Stimulated activated effector memory CD8-positive, alpha-beta T cell treated with anti-CD3 and anti-CD28 coated beads, Interleukin-12 subunit alpha, Interleukin-12 subunit beta, amount 100 ng/mL, for 72 hours (primary cell): ENCODE data around the gene RAB33B.
A peak's percentile ranks its signal among the peaks of the same experiment; 100 is the strongest.

ENCODE experiments used
- ATAC-seq: fragments of 150-1000 bp; cut with Tn5 transposase; 2 replicates; pipeline ENCODE4 v1.10.0; 2021
- DNase-seq, 2 donors: peaks; one replicate each; pipeline ENCODE4 v3.0.0; 2021 to 2022; ENCODE audit warnings: low spot score in 2 of 2
- H3K27ac Mint-ChIP-seq: one replicate; pipeline ENCODE4 v1.8.0; 2022; ENCODE audit warnings: mild to moderate bottlenecking, mixed read lengths
- H3K36me3 Mint-ChIP-seq: one replicate; pipeline ENCODE4 v1.8.0; 2022; ENCODE audit warnings: mild to moderate bottlenecking, mixed read lengths
- H3K4me1 Mint-ChIP-seq: one replicate; pipeline ENCODE4 v1.8.0; 2022; ENCODE audit warnings: mixed read lengths
- H3K4me3 Mint-ChIP-seq: one replicate; pipeline ENCODE4 v1.8.0; 2022; ENCODE audit warnings: mild to moderate bottlenecking, mixed read lengths
- H3K9me3 Mint-ChIP-seq: one replicate; pipeline ENCODE4 v1.8.0; 2022; ENCODE audit warnings: mixed read lengths

RAB33B gene

DNA sequence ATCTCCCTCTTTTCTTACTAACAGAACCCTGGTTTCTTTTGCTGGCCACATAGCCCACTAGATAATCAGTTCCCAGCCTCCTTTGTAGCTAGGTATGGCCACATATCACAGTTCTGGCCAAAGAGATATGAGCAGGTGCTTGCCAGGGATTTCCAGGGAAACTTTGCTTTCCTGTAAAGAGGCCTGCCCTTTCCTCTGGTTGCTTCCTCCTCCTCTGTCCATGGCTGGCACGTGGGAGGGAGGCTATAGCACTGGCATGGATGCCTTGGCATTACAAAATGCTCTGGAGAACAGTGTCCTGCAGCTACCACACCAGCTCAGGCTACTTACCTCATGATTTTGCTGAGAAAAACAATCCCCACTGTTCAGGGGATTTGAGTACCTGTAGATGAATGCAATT, 27.5 kb downstream of the RAB33B start:
- H3K36me3 Mint-ChIP-seq, result peaks cover 5% of the 10 kb centered on the region
- ATAC-seq, result no peak
- H3K27ac Mint-ChIP-seq, result no peak overlapping the region
- no peaks in the 10 kb centered on the region for H3K4me1 Mint-ChIP-seq
- no peak overlapping the region for H3K4me3 Mint-ChIP-seq
- H3K9me3 Mint-ChIP-seq, result no peaks in the 10 kb centered on the region
- no peak for DNase-seq

DNA sequence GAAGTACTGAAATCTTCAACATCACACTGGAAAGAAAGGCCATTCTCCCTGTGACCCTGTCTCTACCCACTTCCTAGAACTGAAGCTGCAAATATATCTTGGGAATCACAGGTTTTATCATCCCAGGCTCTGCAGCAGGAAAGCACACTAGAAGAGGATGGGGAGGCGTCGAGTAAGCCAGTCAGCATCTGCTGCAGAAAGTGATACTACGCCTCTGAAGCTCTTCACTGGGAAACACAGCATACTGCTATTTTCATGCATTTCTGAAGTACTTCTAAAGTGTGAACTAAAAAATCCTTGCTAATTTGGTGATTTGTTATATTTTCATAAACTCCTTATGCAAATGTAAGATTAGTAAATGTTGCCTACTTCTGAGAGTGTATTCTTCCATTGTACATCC, 29.1 kb downstream of the RAB33B start:
- no peaks in the 10 kb centered on the region for H3K36me3 Mint-ChIP-seq
- H3K4me3 Mint-ChIP-seq, result no peak overlapping the region
- no peaks in the 10 kb centered on the region for H3K4me1 Mint-ChIP-seq
- H3K27ac Mint-ChIP-seq, result no peak overlapping the region
- no peak for ATAC-seq
- no peak for DNase-seq
- no peaks in the 10 kb centered on the region for H3K9me3 Mint-ChIP-seq

GRCh38 chr4:139484783-139485311, 30.9 kb downstream of the RAB33B start:
- DNase-seq (no peak), ATAC-seq (no peak)
- H3K9me3 Mint-ChIP-seq, result no peaks in the 10 kb centered on the region
- H3K4me3 Mint-ChIP-seq, result no peak overlapping the region
- H3K36me3 Mint-ChIP-seq, result no peaks in the 10 kb centered on the region
- no peaks in the 10 kb centered on the region for H3K4me1 Mint-ChIP-seq
- H3K27ac Mint-ChIP-seq, result peak overlapping the region; percentile 29

DNA sequence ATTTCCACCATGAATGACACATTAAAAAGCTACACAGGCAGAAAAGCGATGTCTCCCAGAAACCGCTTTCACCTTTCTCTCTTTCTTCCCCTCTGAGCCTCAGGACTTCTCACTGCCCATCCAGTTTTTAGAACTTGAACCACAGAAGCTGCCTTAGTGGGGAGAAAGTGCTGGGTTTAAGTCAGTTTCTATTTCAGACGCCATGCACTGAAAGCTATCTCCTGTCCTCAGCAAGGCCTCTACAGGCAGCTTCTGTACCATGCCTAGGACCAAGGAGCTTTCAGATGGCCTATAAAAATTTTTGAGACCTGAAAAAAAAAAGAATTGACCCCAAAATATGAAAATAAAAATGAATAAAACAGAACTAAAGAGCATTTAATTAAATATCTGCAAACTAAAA, 34.5 kb downstream of the RAB33B start:
- Mint-ChIP-seq H3K27ac (no peak overlapping the region), H3K4me3 (no peak overlapping the region), H3K36me3 (no peaks in the 10 kb centered on the region), H3K9me3 (no peaks in the 10 kb centered on the region), H3K4me1 (no peaks in the 10 kb centered on the region)
- DNase-seq (no peak), ATAC-seq (no peak)

DNA sequence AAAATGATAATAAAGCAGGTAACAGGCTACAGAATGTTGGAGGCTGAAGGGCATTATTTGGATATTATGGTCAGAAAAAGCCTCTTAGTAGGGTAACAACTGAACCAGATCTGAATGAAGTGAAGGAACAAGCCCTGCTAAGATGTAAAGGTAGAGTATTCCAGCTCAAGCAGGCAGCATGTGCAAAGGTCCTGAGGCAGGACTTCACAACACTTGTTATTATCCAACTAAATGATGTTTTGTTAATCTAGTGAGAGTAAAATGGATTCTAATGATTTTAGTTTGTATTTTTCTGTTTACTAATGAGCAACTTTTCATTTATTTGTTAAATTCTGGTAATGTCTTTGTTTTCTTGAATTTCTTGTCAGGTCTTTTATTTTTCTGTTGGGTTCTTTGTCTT, 35.7 kb downstream of the RAB33B start:
- Mint-ChIP-seq H3K4me1 (no peaks in the 10 kb centered on the region), H3K4me3 (no peak overlapping the region), H3K9me3 (no peaks in the 10 kb centered on the region), H3K27ac (no peak overlapping the region), H3K36me3 (no peaks in the 10 kb centered on the region)
- no peak for ATAC-seq
- DNase-seq, result no peak

DNA sequence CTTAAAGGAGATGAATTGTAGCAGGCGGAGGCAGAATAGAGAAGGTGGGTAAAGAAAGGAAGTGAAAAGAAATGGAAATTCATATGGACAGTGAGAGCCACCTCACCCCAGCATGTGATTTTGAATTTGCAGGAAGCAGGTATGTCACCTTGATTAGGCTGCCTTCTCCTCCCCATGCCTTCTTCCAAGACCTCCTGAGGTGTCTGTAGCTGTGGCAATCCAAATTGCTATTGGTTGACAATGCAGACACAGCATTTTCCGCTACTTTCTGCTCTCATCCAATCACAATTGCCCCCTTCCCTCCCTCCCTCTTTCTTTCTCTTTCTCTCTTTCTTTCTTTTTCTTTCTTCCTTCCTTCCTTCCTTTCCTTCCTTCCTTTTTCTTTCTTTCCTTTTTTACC, 38.5 kb downstream of the RAB33B start:
- no peak for DNase-seq
- H3K27ac Mint-ChIP-seq, result no peak overlapping the region
- ATAC-seq, result no peak
- H3K4me1 Mint-ChIP-seq, result no peaks in the 10 kb centered on the region
- no peaks in the 10 kb centered on the region for H3K9me3 Mint-ChIP-seq
- no peak overlapping the region for H3K4me3 Mint-ChIP-seq
- H3K36me3 Mint-ChIP-seq, result no peaks in the 10 kb centered on the region

DNA sequence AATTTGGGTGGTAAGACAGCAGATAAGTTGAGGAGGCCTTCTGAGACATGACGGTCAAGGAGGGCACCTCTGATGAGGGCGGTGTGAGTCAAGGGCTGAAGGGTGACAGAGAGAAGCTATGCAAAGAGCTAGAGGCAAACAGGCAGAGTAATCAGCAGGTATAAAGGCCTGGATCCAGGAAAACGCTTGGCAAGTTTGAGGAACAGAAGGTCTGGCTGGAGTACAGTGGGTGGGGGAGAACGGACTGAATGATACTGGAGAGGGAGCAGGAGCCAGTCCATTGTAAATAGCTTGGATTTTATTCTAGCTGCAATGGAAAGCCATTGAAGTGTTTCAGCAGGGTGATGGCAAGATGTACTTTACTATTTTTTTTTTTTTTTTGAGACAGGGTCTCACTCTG, 39.3 kb downstream of the RAB33B start:
- ATAC-seq (no peak), DNase-seq (no peak)
- no peak overlapping the region for H3K27ac Mint-ChIP-seq
- no peak overlapping the region for H3K4me3 Mint-ChIP-seq
- H3K9me3 Mint-ChIP-seq, result no peaks in the 10 kb centered on the region
- H3K4me1 Mint-ChIP-seq, result peaks cover 3% of the 10 kb centered on the region
- no peaks in the 10 kb centered on the region for H3K36me3 Mint-ChIP-seq

- no peaks in the 10 kb centered on the region for H3K9me3 Mint-ChIP-seq
- DNase-seq, result no peak
- H3K4me3 Mint-ChIP-seq, result no peak overlapping the region
- no peaks in the 10 kb centered on the region for H3K36me3 Mint-ChIP-seq
- peaks cover 15% of the 10 kb centered on the region for H3K4me1 Mint-ChIP-seq
- no peak overlapping the region for H3K27ac Mint-ChIP-seq
- no peak for ATAC-seq
Measured at GRCh38 chr4:139499186-139499585, 45.3 kb downstream of the RAB33B start.

DNA sequence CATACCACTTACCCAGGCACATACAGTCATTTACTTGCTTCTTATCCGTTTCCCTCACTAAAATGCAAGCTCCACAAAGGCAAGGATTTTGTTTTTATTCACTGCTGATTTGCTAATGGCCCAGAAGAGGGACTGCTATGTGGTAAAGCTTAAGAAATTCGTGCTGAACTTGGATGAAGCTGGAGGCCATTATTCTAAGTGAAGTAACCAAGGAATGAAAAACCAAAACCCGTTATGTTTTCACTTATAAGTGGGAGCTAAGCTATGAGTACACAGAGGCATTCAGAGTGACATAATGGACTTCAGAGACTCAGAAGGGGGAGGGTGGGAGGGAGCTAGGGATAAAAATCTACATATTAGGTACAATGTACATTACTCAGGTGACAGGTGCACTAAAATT, 47.2 kb downstream of the RAB33B start:
- no peak overlapping the region for H3K27ac Mint-ChIP-seq
- H3K4me1 Mint-ChIP-seq, result peaks cover 15% of the 10 kb centered on the region
- H3K9me3 Mint-ChIP-seq, result no peaks in the 10 kb centered on the region
- ATAC-seq (no peak), DNase-seq (no peak)
- H3K4me3 Mint-ChIP-seq, result no peak overlapping the region
- H3K36me3 Mint-ChIP-seq, result peaks cover 12% of the 10 kb centered on the region

GRCh38 chr4:139501527-139501926, 47.6 kb downstream of the RAB33B start:
- Mint-ChIP-seq H3K27ac (no peak overlapping the region), H3K4me3 (no peak overlapping the region), H3K4me1 (peaks cover 15% of the 10 kb centered on the region), H3K9me3 (no peaks in the 10 kb centered on the region), H3K36me3 (peaks cover 15% of the 10 kb centered on the region)
- DNase-seq (no peak), ATAC-seq (no peak)

DNA sequence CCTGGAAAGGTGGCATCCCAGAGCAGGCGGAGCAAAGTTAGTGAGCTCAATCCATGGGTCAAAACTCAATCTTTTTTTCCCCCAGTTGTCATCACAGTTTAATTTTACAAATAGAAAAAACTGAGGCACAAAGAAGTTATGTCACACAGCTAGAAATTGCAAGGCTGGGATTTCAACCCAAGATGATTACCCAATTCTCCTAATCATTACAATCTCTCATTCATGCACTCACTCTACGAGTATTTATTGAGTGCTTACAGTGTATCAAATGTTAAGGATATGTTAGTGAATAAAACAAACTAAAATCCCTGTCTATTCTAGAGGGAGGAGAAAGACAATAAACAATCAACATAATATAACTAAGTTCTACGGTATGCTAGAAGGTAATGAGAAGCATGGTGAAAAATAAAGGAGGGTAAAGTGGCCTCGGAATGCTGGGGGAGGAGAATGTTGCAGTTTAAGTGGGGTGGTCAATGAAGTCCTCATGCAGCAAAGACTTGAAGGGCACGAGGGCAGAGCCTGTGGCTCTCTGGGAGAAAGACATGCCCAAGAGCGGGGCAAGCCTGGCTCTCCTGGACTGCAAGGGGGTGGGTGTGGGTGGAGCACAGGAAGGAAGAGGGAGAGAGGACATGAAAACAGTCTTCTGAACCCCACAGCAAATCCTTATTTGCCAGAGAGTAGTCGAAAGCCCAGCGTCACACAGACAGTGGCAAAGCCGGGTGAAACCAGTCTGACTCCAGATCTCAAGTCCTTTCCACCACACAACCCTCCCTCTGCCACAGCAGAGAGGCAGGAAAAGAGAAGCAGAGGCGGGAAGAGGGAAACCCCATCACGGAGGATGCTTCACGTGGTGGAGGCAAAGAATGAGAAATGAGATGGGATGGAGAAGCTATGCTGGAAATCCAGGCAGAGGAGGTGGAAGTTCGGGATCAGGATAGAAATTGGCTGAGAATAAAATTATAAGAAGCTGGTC, 48.3 kb downstream of the RAB33B start:
- DNase-seq (no peak), ATAC-seq (no peak)
- Mint-ChIP-seq H3K36me3 (peaks cover 17% of the 10 kb centered on the region), H3K9me3 (no peaks in the 10 kb centered on the region), H3K27ac (no peak overlapping the region), H3K4me3 (no peak overlapping the region), H3K4me1 (peaks cover 15% of the 10 kb centered on the region)

- Mint-ChIP-seq H3K36me3 (peaks cover 24% of the 10 kb centered on the region), H3K27ac (no peak overlapping the region), H3K9me3 (no peaks in the 10 kb centered on the region), H3K4me1 (peaks cover 8% of the 10 kb centered on the region), H3K4me3 (no peak overlapping the region)
- ATAC-seq (peak; percentile 45), DNase-seq (no peak)
Measured at GRCh38 chr4:139503622-139504166, 49.8 kb downstream of the RAB33B start.

DNA sequence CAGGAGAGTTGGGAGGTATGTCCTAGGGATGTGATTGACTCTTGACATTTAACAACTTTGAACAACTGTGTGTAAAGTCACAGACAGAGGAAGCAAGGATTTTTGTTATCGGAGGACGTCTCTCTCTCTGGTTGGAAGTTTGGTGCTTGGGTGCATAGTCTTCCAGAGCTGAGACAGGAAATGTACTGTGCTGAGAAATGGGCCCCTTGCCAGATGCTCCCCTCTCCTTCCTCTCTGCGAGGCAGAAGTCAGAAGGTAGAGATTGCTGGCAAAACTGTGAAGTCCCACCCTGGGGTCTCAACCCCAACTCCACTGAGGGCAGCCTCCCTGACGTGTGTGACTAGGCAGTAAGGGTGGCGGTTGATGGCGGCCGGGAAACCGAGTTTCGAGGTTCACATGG, 52.9 kb downstream of the RAB33B start:
- Mint-ChIP-seq H3K4me3 (no peak overlapping the region), H3K36me3 (peaks cover 48% of the 10 kb centered on the region), H3K27ac (no peak overlapping the region), H3K9me3 (no peaks in the 10 kb centered on the region), H3K4me1 (peaks cover 8% of the 10 kb centered on the region)
- no peak for DNase-seq
- ATAC-seq, result no peak

DNA sequence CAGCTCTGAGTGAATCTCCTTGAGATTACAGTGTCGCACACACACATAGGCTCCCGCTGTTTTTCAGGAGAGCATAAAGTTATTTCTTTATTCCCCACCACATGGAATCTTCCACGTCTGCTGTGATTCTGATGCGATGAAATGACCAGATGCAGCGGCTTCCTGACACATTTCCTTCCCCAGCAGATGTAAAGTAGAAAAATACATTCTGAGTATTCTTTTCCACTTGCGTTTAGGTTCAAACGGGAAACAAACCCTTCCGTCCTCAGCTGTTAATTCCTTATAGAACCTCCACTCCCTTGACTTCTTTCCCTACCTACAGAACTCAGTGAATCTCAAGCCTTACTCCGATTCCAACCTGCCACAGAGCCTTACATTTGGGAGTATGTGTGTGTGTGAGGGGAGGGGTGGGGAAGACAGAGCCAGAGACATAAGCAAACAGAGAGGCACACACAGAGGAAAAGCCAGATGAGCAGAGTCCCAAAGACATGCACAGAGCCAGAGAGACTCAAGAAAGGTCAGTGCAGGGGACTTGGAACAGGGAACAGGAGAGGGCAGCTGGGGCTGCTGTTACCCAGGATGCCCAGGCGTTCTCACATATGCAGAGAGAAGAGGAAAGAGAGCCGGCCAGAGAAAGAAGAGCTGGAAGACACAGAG, 54.8 kb downstream of the RAB33B start:
- no peak for DNase-seq
- no peak for ATAC-seq
- H3K4me3 Mint-ChIP-seq, result no peak overlapping the region
- no peaks in the 10 kb centered on the region for H3K4me1 Mint-ChIP-seq
- H3K27ac Mint-ChIP-seq, result no peak overlapping the region
- peaks cover 63% of the 10 kb centered on the region for H3K36me3 Mint-ChIP-seq
- no peaks in the 10 kb centered on the region for H3K9me3 Mint-ChIP-seq

GRCh38 chr4:139509727-139510410, 55.9 kb downstream of the RAB33B start:
- no peak overlapping the region for H3K4me3 Mint-ChIP-seq
- no peak for ATAC-seq
- no peak for DNase-seq
- H3K36me3 Mint-ChIP-seq, result peaks cover 75% of the 10 kb centered on the region
- H3K4me1 Mint-ChIP-seq, result no peaks in the 10 kb centered on the region
- no peaks in the 10 kb centered on the region for H3K9me3 Mint-ChIP-seq
- H3K27ac Mint-ChIP-seq, result no peak overlapping the region
